Activated CD8-positive, alpha-beta T cell treated with anti-CD3 and anti-CD28 coated beads, Interleukin-2, amount 10 ng/mL, durations not matched to agents 7 days and 5 days (primary cell): Measurements from ENCODE around the gene SLC16A10. TPM values are rescaled to one million over a fixed set of nuclear protein-coding genes. Genes with fewer than 3 reads are reported as not detected.
"Not testable (repeated sequence)": the region's sequence is repeated elsewhere in the genome, so short reads cannot be mapped to it uniquely, and the experiment has no call there.

Experiments used
- ATAC-seq: fragments of 150-1000 bp; cut with Tn5 transposase; one replicate; pipeline ENCODE4 v1.10.0; 2021; ENCODE audit warnings: moderate library complexity
- CTCF ChIA-PET: fragments of 350-600 bp; sonication (Branson Sonifier 250); formaldehyde crosslinking; loops from one replicate; lab custom pipeline; 2021; ENCODE audit warnings: antibody characterized with exemption; lab: Charles Lee
- POLR2A ChIA-PET: fragments of 350-600 bp; sonication (Branson Sonifier 250); formaldehyde crosslinking; loops from one replicate; lab custom pipeline; 2021; ENCODE audit warnings: antibody characterized with exemption; lab: Charles Lee
- DNase-seq: peaks from one replicate; pipeline ENCODE4 v3.0.0-alpha.2; 2020
- H3K27ac Mint-ChIP-seq: one replicate; pipeline ENCODE4 v1.8.0; 2021; ENCODE audit warnings: mild to moderate bottlenecking, mixed read lengths
- H3K27me3 Mint-ChIP-seq: one replicate; pipeline ENCODE4 v1.8.0; 2021; ENCODE audit warnings: low read depth, mixed read lengths
- H3K36me3 Mint-ChIP-seq: one replicate; pipeline ENCODE4 v1.8.0; 2021; ENCODE audit warnings: low read depth, mixed read lengths
- H3K4me1 Mint-ChIP-seq: one replicate; pipeline ENCODE4 v1.8.0; 2021; ENCODE audit warnings: low read depth, mixed read lengths
- H3K4me3 Mint-ChIP-seq: one replicate; pipeline ENCODE4 v1.8.0; 2021; ENCODE audit warnings: mild to moderate bottlenecking, mixed read lengths
- H3K9me3 Mint-ChIP-seq: one replicate; pipeline ENCODE4 v1.8.0; 2022; ENCODE audit warnings: mixed read lengths; ENCODE audit not compliant: insufficient read depth
- total RNA-seq, 2 experiments: library from RNA; stranded (reverse); gene quantifications; one replicate each; pipeline ENCODE4 v1.2.3, GENCODE V29; 2021

The SLC16A10 gene
- total RNA-seq, 2 experiments from 2014 or later: 6.3 to 6.4 TPM

GRCh38 chr6:111254779-111255166 is 167.5 kb downstream of the SLC16A10 start:
- H3K4me3 Mint-ChIP-seq: no peak overlapping the region
- ChIA-PET POLR2A (no interaction called here), CTCF (interaction anchor here (0.5 kb wide), 1 partner anchor 175 kb away, joined by 3 read pairs; no protein-coding TSS in a partner anchor)
- H3K27ac Mint-ChIP-seq: no peak overlapping the region
- peaks cover 9% of the 10 kb centered on the region for H3K4me1 Mint-ChIP-seq
- ATAC-seq: no peak
- no peak for DNase-seq
- peaks cover 8% of the 10 kb centered on the region for H3K27me3 Mint-ChIP-seq
- H3K9me3 Mint-ChIP-seq: no peaks in the 10 kb centered on the region
- no peaks in the 10 kb centered on the region for H3K36me3 Mint-ChIP-seq

DNA sequence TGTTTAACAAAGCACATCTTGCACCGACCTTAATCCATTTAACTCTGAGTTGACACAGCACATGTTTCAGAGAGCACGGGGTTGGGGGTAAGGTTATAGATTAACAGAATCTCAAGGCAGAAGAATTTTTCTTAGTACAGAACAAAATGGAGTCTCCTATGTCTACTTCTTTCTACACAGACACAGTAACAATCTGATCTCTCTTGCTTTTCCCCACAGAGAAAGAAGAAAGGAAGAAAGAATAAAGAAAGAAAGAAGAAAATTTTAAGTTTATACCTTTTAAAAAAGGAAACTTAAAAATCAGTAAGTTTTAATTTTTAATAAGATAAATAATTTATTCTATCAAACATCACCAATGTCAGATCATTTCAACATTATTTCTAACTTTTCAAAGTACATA is 168.5 kb downstream of the SLC16A10 start:
- H3K9me3 Mint-ChIP-seq, H3K36me3 Mint-ChIP-seq, H3K27me3 Mint-ChIP-seq, H3K27ac Mint-ChIP-seq, DNase-seq, H3K4me3 Mint-ChIP-seq, POLR2A ChIA-PET, CTCF ChIA-PET, ATAC-seq: not testable (repeated sequence)
- H3K4me1 Mint-ChIP-seq: peaks cover 18% of the 10 kb centered on the region

GRCh38 chr6:111256646-111257045 is 169.3 kb downstream of the SLC16A10 start:
- H3K4me1 Mint-ChIP-seq: peaks cover 23% of the 10 kb centered on the region
- no peaks in the 10 kb centered on the region for H3K9me3 Mint-ChIP-seq
- H3K27ac Mint-ChIP-seq: no peak overlapping the region
- POLR2A ChIA-PET: no interaction called here
- peaks cover 8% of the 10 kb centered on the region for H3K27me3 Mint-ChIP-seq
- no peak for DNase-seq
- CTCF ChIA-PET: no interaction called here
- no peak overlapping the region for H3K4me3 Mint-ChIP-seq
- no peaks in the 10 kb centered on the region for H3K36me3 Mint-ChIP-seq
- ATAC-seq: no peak

- CTCF ChIA-PET: interaction anchor here (0.8 to 2.3 kb wide), 18 partner anchors 7 to 784 kb away, joined by 3 to 129 read pairs (median 8); partner anchors contain the start of genes REV3L and TRAF3IP2
- DNase-seq: no peak
- ATAC-seq: no peak
- no peak overlapping the region for H3K27ac Mint-ChIP-seq
- POLR2A ChIA-PET: interaction anchor here (1.5 to 2.6 kb wide), 4 partner anchors 221 to 347 kb away, joined by 5 to 32 read pairs (median 14); partner anchors contain the start of genes GTF3C6, REV3L and TRAF3IP2
- H3K4me3 Mint-ChIP-seq: no peak overlapping the region
- H3K9me3 Mint-ChIP-seq: no peaks in the 10 kb centered on the region
- peaks cover 6% of the 10 kb centered on the region for H3K36me3 Mint-ChIP-seq
- H3K4me1 Mint-ChIP-seq: peaks cover 30% of the 10 kb centered on the region
- H3K27me3 Mint-ChIP-seq: peaks cover 8% of the 10 kb centered on the region
These were observed 170.7 kb downstream of the SLC16A10 start for GRCh38 chr6:111258010-111258409.

GRCh38 chr6:111258615-111259088 is 171.3 kb downstream of the SLC16A10 start:
- H3K36me3 Mint-ChIP-seq: peaks cover 7% of the 10 kb centered on the region
- ATAC-seq: no peak

DNA sequence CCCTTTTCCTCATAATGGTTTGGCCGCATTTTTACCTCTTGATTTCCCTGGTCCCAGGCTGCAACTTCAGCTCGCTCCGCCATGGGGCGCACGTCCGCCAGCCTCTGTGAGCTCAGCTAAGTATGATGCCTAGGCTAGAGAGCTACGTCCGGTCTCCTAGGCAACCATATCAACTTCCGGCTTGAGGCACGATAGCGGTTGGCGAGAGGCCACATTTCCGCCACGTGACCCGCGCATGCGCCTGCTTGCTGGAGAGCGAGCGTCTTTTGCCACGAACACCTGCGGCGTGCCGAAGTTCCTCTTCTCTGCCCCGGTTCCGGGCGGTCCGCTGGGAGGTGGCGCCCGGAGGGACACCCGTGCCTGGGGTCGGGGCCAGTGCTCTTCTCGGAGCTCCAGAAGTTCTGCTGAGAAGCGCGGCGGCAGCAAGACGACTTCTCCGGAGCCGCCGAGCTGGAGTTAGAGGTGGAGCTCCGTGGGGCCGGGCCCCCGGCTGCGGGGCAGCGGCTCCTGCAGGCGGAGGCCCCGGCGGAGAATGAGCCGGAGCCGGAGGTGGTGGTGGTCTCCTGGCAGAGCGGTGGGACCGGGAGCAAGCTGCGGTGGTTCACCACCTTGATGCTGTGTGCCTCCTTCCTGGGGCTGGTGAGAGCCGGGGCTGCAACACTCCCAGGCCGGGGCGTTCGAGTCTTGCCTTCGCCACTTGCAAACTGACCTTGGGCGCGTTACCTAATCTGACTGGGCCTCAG is 172.0 kb downstream of the SLC16A10 start:
- Mint-ChIP-seq H3K4me3 (peak overlapping the region; percentile 79), H3K36me3 (peaks cover 13% of the 10 kb centered on the region)
- POLR2A ChIA-PET: interaction anchor here (0.6 to 2.6 kb wide), 20 partner anchors 11 to 1619 kb away, joined by 3 to 32 read pairs (median 3); partner anchors contain the start of genes CDK19, FAM229B, GTF3C6 and REV3L

More at GRCh38 chr6:111258615-111259088, 171.3 kb downstream of the SLC16A10 start:
- ChIA-PET POLR2A (interaction anchor here (0.6 to 2.6 kb wide), 17 partner anchors 17 to 1618 kb away, joined by 3 to 32 read pairs (median 3); partner anchors contain the start of genes CDK19, FAM229B, GTF3C6 and REV3L), CTCF (interaction anchor here (0.7 to 2.3 kb wide), 89 partner anchors 8 to 905 kb away, joined by 3 to 129 read pairs (median 4); partner anchors contain the start of genes CDK19, REV3L, RPF2 and TRAF3IP2)
- DNase-seq: no peak
- H3K9me3 Mint-ChIP-seq: no peaks in the 10 kb centered on the region
- peaks cover 7% of the 10 kb centered on the region for H3K27me3 Mint-ChIP-seq
- peaks cover 30% of the 10 kb centered on the region for H3K4me1 Mint-ChIP-seq
- peak overlapping the region; percentile 79 for H3K4me3 Mint-ChIP-seq
- H3K27ac Mint-ChIP-seq: peak overlapping the region; percentile 87

GRCh38 chr6:111260570-111261298 is 173.4 kb downstream of the SLC16A10 start:
- no peak for ATAC-seq
- CTCF ChIA-PET: interaction anchor here (2.3 kb wide), 1 partner anchor 218 kb away, joined by 13 read pairs; no protein-coding TSS in a partner anchor
- H3K4me1 Mint-ChIP-seq: peaks cover 30% of the 10 kb centered on the region
- peaks cover 3% of the 10 kb centered on the region for H3K27me3 Mint-ChIP-seq
- H3K36me3 Mint-ChIP-seq: peaks cover 17% of the 10 kb centered on the region
- H3K27ac Mint-ChIP-seq: peak overlapping the region; percentile 87
- POLR2A ChIA-PET: interaction anchor here (2.6 kb wide), 1 partner anchor 218 kb away, joined by 32 read pairs; no protein-coding TSS in a partner anchor
- DNase-seq: no peak
- peak overlapping the region; percentile 79 for H3K4me3 Mint-ChIP-seq
- no peaks in the 10 kb centered on the region for H3K9me3 Mint-ChIP-seq

More for the DNA sequence above, 172.0 kb downstream of the SLC16A10 start:
- CTCF ChIA-PET: interaction anchor here (0.7 to 2.3 kb wide), 90 partner anchors 9 to 904 kb away, joined by 3 to 129 read pairs (median 4); partner anchors contain the start of genes CDK19, REV3L, RPF2 and TRAF3IP2
- ATAC-seq (peak; percentile 96), DNase-seq (peak; percentile 99)
- H3K27me3 Mint-ChIP-seq: peaks cover 3% of the 10 kb centered on the region
- H3K4me1 Mint-ChIP-seq: peaks cover 30% of the 10 kb centered on the region
- H3K27ac Mint-ChIP-seq: peak overlapping the region; percentile 87
- H3K9me3 Mint-ChIP-seq: no peaks in the 10 kb centered on the region

DNA sequence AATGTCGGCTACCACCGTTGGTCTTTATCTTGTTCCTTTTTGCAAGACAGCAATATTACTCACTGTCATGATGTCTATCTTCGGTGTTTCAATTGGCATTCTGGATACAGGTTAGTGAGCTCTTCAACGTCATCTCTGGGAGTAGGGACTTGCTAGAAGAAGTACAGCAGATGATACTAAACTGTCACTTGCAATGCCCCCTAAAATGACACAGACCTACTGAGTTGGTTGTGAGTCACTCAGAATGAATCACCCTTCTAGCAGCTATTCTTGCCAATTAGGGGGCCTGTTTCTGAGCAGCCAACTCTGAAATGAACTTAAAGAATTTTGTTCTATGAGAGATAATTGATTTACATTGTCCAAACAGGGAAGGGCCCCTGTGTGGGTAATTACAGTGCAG is 176.5 kb downstream of the SLC16A10 start:
- Mint-ChIP-seq H3K27me3 (no peaks in the 10 kb centered on the region), H3K36me3 (peaks cover 45% of the 10 kb centered on the region), H3K9me3 (no peaks in the 10 kb centered on the region), H3K27ac (no peak overlapping the region), H3K4me3 (no peak overlapping the region), H3K4me1 (peaks cover 31% of the 10 kb centered on the region)
- DNase-seq (no peak), ATAC-seq (no peak)
- POLR2A ChIA-PET: no interaction called here
- CTCF ChIA-PET: no interaction called here

DNA sequence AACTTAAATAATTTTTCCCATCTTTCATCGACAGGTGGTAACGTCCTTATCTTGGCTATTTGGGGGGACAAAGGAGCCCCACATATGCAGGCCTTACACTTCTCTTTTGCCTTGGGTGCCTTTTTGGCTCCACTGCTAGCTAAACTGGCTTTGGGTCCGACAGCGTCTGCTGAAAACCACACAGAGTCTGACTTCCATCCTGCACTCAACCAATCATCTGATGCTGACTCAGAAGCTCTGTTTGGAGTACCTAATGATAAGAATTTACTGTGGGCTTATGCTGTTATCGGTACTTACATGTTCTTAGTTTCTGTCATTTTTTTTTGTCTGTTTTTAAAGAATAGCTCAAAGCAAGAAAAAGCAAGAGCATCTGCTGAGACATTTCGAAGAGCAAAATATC is 178.5 kb downstream of the SLC16A10 start:
- Mint-ChIP-seq H3K36me3 (peaks cover 61% of the 10 kb centered on the region), H3K27ac (no peak overlapping the region), H3K4me3 (no peak overlapping the region), H3K4me1 (peaks cover 17% of the 10 kb centered on the region), H3K27me3 (no peaks in the 10 kb centered on the region), H3K9me3 (no peaks in the 10 kb centered on the region)
- ChIA-PET CTCF (interaction anchor here (2.0 kb wide), 1 partner anchor 213 kb away, joined by 7 read pairs; no protein-coding TSS in a partner anchor), POLR2A (no interaction called here)
- DNase-seq (no peak), ATAC-seq (no peak)

DNA sequence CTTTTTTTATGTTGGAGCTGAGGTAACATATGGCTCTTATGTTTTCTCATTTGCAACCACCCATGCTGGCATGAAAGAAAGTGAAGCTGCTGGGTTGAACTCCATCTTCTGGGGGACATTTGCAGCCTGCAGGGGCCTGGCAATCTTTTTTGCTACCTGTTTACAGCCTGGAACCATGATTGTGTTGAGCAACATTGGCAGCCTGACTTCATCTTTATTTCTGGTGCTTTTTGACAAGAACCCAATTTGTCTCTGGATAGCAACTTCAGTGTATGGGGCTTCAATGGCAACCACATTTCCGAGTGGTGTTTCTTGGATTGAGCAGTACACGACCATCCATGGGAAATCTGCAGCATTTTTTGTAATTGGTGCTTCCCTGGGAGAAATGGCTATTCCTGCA is 179.0 kb downstream of the SLC16A10 start:
- H3K27me3 Mint-ChIP-seq: no peaks in the 10 kb centered on the region
- H3K9me3 Mint-ChIP-seq: no peaks in the 10 kb centered on the region
- no peak overlapping the region for H3K4me3 Mint-ChIP-seq
- DNase-seq (no peak), ATAC-seq (no peak)
- ChIA-PET POLR2A (no interaction called here), CTCF (interaction anchor here (2.0 kb wide), 1 partner anchor 212 kb away, joined by 7 read pairs; no protein-coding TSS in a partner anchor)
- H3K36me3 Mint-ChIP-seq: peaks cover 61% of the 10 kb centered on the region
- H3K4me1 Mint-ChIP-seq: peaks cover 12% of the 10 kb centered on the region
- H3K27ac Mint-ChIP-seq: no peak overlapping the region

DNA sequence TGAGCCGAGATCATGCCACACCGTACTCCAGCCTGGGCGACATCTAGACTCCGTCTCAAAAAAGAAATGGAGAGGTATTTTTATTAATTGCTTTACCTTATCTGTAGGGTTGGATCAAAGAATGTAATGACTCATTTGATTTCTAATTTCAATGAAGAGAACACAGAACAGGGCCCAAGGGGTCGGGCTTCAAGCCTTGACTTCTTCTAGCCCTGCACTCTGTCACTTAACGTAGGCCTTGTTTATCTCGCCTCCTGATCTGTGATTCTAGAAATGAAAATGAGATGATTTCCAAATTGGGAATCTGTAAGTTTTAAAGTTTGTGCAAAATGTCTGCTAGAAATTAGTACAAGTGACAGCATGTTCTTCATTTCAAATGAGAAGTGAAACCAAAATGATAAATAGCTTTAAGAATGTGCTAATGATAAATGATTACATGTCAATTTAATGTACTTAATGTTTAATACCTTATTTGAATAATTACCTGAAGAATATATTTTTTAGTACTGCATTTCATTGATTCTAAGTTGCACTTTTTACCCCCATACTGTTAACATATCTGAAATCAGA is 180.5 kb downstream of the SLC16A10 start:
- ATAC-seq: no peak
- Mint-ChIP-seq H3K27ac (no peak overlapping the region), H3K4me1 (peaks cover 6% of the 10 kb centered on the region), H3K4me3 (no peak overlapping the region), H3K27me3 (no peaks in the 10 kb centered on the region), H3K36me3 (peaks cover 57% of the 10 kb centered on the region), H3K9me3 (no peaks in the 10 kb centered on the region)
- ChIA-PET POLR2A (no interaction called here), CTCF (no interaction called here)
- no peak for DNase-seq
